Stomach (tissue), 19 donors: Measurements from ENCODE around the gene HILPDA. TPM values are rescaled to one million over a fixed set of nuclear protein-coding genes. Genes with fewer than 3 reads are reported as not detected.

Experiments
- DNase-seq, 2 donors: peaks; one replicate each; pipeline versions ENCODE4 v3.0.0 to v3.0.0-alpha.2; 2013 to 2019
- H3K27ac ChIP-seq, 5 donors: fragments of 200-600 bp in 4 of 5; sonication (generic) in 4 of 5; one replicate each; pipeline ENCODE4 v1.5.1; 2013 to 2019; ENCODE audit warnings: mild to moderate bottlenecking in 1 of 5, moderate library complexity in 1 of 5
- H3K27me3 ChIP-seq, 3 donors: fragments of 200-600 bp; sonication (generic); one replicate each; pipeline ENCODE4 v1.5.1; 2017 to 2019; ENCODE audit warnings: mixed run types in 1 of 3
- H3K36me3 ChIP-seq, 4 donors: fragments of 200-600 bp; sonication (generic); 1 replicate in 3 of 4; 2 replicates in 1 of 4; pipeline ENCODE4 v1.5.1; 2016 to 2019
- H3K4me1 ChIP-seq, 4 donors: fragments of 200-600 bp; sonication (generic); one replicate each; pipeline ENCODE4 v1.5.1; 2016 to 2019
- H3K4me3 ChIP-seq, 4 donors: fragments of 200-600 bp; sonication (generic) in 3 of 4; one replicate each; pipeline ENCODE4 v1.5.1; 2016 to 2019; ENCODE audit warnings: mild to moderate bottlenecking in 1 of 4
- H3K9me3 ChIP-seq, 4 donors: fragments of 200-600 bp; sonication (generic); one replicate each; pipeline ENCODE4 v1.5.1; 2016 to 2019
- CTCF ChIP-seq, 7 experiments: fragments of 450-650 bp in 4 of 7; fragments of 200-600 bp in 3 of 7; sonication (generic) in 3 of 7; IDR thresholded peaks; one replicate each; pipeline ENCODE4 v1.5.1; 2016 to 2019; ENCODE audit warnings: antibody characterized with exemption in 7 of 7, control low read depth in 2 of 7, mild to moderate bottlenecking in 1 of 7
- EP300 ChIP-seq: sonication (generic); formaldehyde crosslinking; IDR thresholded peaks from one replicate; pipeline ENCODE4 v1.6.1; 2017; ENCODE audit warnings: antibody characterized with exemption
- POLR2A ChIP-seq, 4 donors: fragments of 450-650 bp; IDR thresholded peaks; one replicate each; pipeline ENCODE4 v1.6.1; 2016; ENCODE audit warnings: antibody characterized with exemption in 4 of 4, control low read depth in 2 of 4, mild to moderate bottlenecking in 1 of 4, moderate library complexity in 1 of 4
- POLR2AphosphoS5 ChIP-seq, 3 donors: sonication (generic); formaldehyde crosslinking; IDR thresholded peaks; one replicate each; pipeline ENCODE4 v1.6.1; 2016; ENCODE audit warnings: antibody characterized with exemption in 3 of 3
- WGBS, 5 donors: extraction: QIAGEN DNeasy Blood & Tissue Kit in 3 of 5; methylation state at CpG; one replicate each; pipeline versions ENCODE4 v1.1.5 to v1.1.7; 2013 to 2018; 5-methylcytosine and 5-hydroxymethylcytosine counted together
- intact Hi-C: fragments of 100-400 bp; cut with DNase I; formaldehyde crosslinking; loops from one replicate; pipeline ENCODE4 v1.15.1; 2023; ENCODE audit warnings: low total_unique reads
- long read RNA-seq, 10 donors: transcript quantifications; one replicate each; lab custom pipeline, GENCODE V29; 2026
- polyA plus RNA-seq, 3 donors: library from polyadenylated mRNA; stranded (reverse); fragments of 200-250 nt; gene quantifications; one replicate each; pipeline ENCODE4 v1.2.3, GENCODE V29; 2013
- total RNA-seq, 5 donors: library from RNA; depleted of rRNA; stranded (reverse); fragments of >200 nt; gene quantifications; one replicate each; pipeline versions ENCODE4 v1.1.0 to v1.2.3, GENCODE V29; 2014 to 2016
- donor health status: healthy with polysubstance abuse.
- donor health status: Bipolar disorder and iron deficiency.
- donor health status: healthy.

HILPDA gene
- 10 to 100 TPM in 1 of 5 donors, 1 to 10 TPM in 2, under 1 TPM in 1, not detected in 1; 0.45 to 38.2 (median 2.3) TPM for total RNA-seq
- polyA plus RNA-seq: 10 to 100 TPM in 2 of 3 donors, 1 to 10 TPM in 1; 8.1 to 25.8 (median 14.2) TPM
- long read RNA-seq, donor 1, partial matches to known transcripts: 0 of 4 reads
- long read RNA-seq, donor 1, other reads (novel, unspliced or antisense): 0 of 4 reads
- long read RNA-seq, donor 2, transcript HILPDA-201 (2 exons, 1,349 nt): major isoform, 5 of 7 reads
- long read RNA-seq, donor 2, partial matches to known transcripts: 0 of 7 reads
- long read RNA-seq, donor 2, other reads (novel, unspliced or antisense): 0 of 7 reads
- long read RNA-seq, donor 3, transcript HILPDA-201 (2 exons, 1,349 nt): major isoform, 6 of 6 reads
- long read RNA-seq, donor 3, partial matches to known transcripts: 0 of 6 reads
- long read RNA-seq, donor 3, other reads (novel, unspliced or antisense): 0 of 6 reads
- long read RNA-seq, donor 4: 0 reads
- long read RNA-seq, donor 5, transcript HILPDA-201 (2 exons, 1,349 nt): major isoform, 8 of 11 reads
- long read RNA-seq, donor 5, partial matches to known transcripts: 0 of 11 reads
- long read RNA-seq, donor 5, other reads (novel, unspliced or antisense): 0 of 11 reads
- long read RNA-seq, donor 6, transcript HILPDA-201 (2 exons, 1,349 nt): major isoform, 13 of 14 reads
- long read RNA-seq, donor 6, partial matches to known transcripts: 0 of 14 reads
- long read RNA-seq, donor 6, other reads (novel, unspliced or antisense): 0 of 14 reads
- long read RNA-seq, donor 7, transcript HILPDA-201 (2 exons, 1,349 nt): major isoform, 8 of 10 reads
- long read RNA-seq, donor 7, partial matches to known transcripts: 0 of 10 reads
- long read RNA-seq, donor 7, other reads (novel, unspliced or antisense): 0 of 10 reads
- long read RNA-seq, donor 8, transcript HILPDA-201 (2 exons, 1,349 nt): major isoform, 8 of 9 reads
- long read RNA-seq, donor 8, partial matches to known transcripts: 0 of 9 reads
- long read RNA-seq, donor 8, other reads (novel, unspliced or antisense): 0 of 9 reads
- long read RNA-seq, donor 9, transcript HILPDA-201 (2 exons, 1,349 nt): major isoform, 7 of 9 reads
- long read RNA-seq, donor 9, partial matches to known transcripts: 0 of 9 reads
- long read RNA-seq, donor 9, other reads (novel, unspliced or antisense): 0 of 9 reads
- long read RNA-seq, donor 10, partial matches to known transcripts: 0 of 1 reads
- long read RNA-seq, donor 10, other reads (novel, unspliced or antisense): 0 of 1 reads

GRCh38 chr7:128455543-128456254 is at the start of gene HILPDA:
HILPDA (plus strand) TSS chr7:128455878; CDS start chr7:128457269, 1,391 bp downstream.
- H3K36me3 ChIP-seq: peaks cover 0 to 12% (median 8%) of the 10 kb centered on the region in 4 donors
- H3K27me3 ChIP-seq: no peaks in the 10 kb centered on the region
- peak; percentile 96 to 97 for DNase-seq
- H3K4me1 ChIP-seq: peaks cover 46 to 69% (median 64%) of the 10 kb centered on the region in 4 donors
- peak within 1 kb of the TSS; percentile 70 to 84 (median 77) for H3K4me3 ChIP-seq
- peak within 1 kb of the TSS; percentile 90 to 96 (median 95) for H3K27ac ChIP-seq
- no peaks in the 10 kb centered on the region for H3K9me3 ChIP-seq
- TF ChIP-seq POLR2A (IDR thresholded peaks at IDR 0.05) (peak in 2 of 4 donors; percentile 2 to 33), CTCF (IDR thresholded peaks at IDR 0.05) (no peak), POLR2AphosphoS5 (IDR thresholded peaks at IDR 0.05) (peak; percentile 90 to 97 (median 93))
- intact Hi-C loops: loop anchor here (5.0 kb wide), 1 partner anchor 33 kb away; no protein-coding TSS in a partner anchor
- WGBS, 5 donors: 0 to 1% (median 0%) methylated on average over 31 to 64 of the region's 64 CpGs

- peak in 1 of 2 donors; percentile 66 for DNase-seq
- intact Hi-C loops: no loop called here
- peak overlapping the region; percentile 76 to 87 (median 80) for H3K4me3 ChIP-seq
- TF ChIP-seq CTCF (IDR thresholded peaks at IDR 0.05) (no peak), POLR2AphosphoS5 (IDR thresholded peaks at IDR 0.05) (no peak), POLR2A (IDR thresholded peaks at IDR 0.05) (no peak), EP300 (no peak)
- WGBS, 5 donors: 35 to 63% (median 39%) methylated on average over 9 to 17 of the region's 17 CpGs
- peak overlapping the region in 4 of 5 donors; percentile 26 to 94 (median 92) for H3K27ac ChIP-seq
- H3K27me3 ChIP-seq: no peaks in the 10 kb centered on the region
- peaks cover 57 to 71% (median 70%) of the 10 kb centered on the region in 4 donors for H3K4me1 ChIP-seq
- H3K36me3 ChIP-seq: peaks cover 0 to 19% (median 14%) of the 10 kb centered on the region in 4 donors
- no peaks in the 10 kb centered on the region for H3K9me3 ChIP-seq
Measured at GRCh38 chr7:128406314-128407232, 49.1 kb upstream of the HILPDA start.

GRCh38 chr7:128407233-128407589 is 48.5 kb upstream of the HILPDA start:
- peak overlapping the region in 1 of 4 donors; percentile 65 for H3K4me3 ChIP-seq
- no peaks in the 10 kb centered on the region for H3K9me3 ChIP-seq
- no peak for DNase-seq
- intact Hi-C loops: no loop called here
- H3K27me3 ChIP-seq: no peaks in the 10 kb centered on the region
- peaks cover 0 to 13% (median 7%) of the 10 kb centered on the region in 4 donors for H3K36me3 ChIP-seq
- TF ChIP-seq EP300 (no peak), POLR2A (IDR thresholded peaks at IDR 0.05) (no peak)
- 48 to 83% (median 67%) methylated on average over 4 to 7 of the region's 7 CpGs for WGBS, 5 donors
- peak overlapping the region in 4 of 5 donors; percentile 26 to 94 (median 92) for H3K27ac ChIP-seq
- peaks cover 57 to 71% (median 70%) of the 10 kb centered on the region in 4 donors for H3K4me1 ChIP-seq
